Measurements from ENCODE around the gene TFB2M.

Gene TFB2M

DNA sequence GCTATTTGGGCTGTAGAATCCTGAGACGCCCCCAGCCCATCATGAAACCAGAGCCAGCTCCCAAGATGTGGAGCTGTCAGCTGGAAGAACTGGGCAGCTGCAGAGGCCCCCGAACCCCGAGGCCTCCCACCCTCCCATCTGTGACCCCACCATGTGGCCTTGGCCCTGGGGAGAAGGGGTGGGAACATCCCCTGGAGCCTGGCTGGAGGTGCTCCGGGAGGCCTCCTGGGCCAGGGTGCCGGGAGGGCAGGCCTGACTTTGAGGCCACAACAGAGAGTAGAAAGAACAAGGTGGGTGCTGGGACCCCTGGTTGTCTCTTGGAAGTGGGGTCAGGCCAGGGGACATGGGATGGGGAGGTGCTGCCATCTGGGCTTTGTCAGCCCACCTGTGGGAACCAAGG, 53.0 kb downstream of the TFB2M start:
- DNase-seq (ENCODE audit: low spot score): no peak

DNA sequence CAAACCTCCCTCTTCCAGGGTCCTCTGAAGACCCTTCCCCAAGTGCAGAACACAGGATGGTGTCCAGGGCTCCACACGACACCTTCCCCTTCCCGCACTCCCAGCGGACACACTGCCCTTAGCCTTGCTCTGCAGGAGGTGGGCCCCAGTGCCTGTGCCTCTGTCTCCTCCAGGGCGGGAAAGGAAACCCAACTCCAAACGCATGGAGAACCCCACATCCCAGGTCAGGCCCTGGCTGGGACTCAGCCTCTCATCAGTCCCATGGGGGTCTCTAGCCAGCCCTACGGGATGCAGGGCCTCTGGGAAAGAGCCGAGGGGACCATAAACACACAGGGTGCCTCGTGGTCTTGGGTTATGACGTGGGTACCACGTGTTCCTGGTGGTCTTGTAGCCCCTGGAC, 53.4 kb downstream of the TFB2M start:
- no peak for DNase-seq (ENCODE audit: low spot score)

DNA sequence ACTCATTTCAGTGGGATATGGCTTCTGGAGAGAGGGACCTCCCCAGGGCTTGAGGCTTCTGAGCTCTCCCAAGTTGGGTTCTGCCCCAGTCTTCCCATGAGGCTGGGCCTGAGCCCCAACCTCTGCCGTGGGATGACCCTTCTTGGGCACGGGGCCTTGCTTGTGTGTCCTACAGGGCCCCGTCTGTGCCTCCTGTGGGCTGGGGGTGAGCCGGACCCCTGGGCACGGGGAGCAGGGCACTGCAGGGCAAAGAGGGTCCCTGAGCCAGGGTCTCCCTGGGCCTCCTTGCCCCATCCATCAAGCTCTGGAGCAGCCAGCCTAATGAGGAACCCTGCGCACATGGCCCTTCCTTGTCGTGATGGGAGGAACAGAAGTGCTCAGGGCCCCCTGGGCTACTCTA, 53.8 kb downstream of the TFB2M start:
- DNase-seq (ENCODE audit: low spot score): no peak

DNA sequence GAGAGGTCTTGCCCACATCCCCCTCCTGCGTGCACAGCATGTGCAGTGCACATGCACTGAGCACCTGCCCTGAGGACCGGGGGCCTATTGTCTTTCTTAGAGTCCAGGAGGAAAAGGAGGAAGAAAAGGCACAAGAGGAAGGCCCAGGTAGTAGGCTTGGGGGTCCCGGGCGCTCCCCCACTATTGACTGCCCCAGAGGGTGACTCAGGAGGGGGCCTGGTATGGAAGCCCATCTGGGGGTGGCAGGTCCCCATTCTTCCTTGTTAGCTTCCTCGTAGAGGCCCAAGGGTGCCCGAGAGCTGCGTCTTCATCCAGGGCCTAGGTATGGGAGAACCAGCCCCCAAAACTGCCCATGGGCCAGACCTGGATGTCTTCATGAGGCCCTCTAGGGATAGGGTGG, 54.9 kb downstream of the TFB2M start:
- no peak for DNase-seq (ENCODE audit: low spot score)

DNA sequence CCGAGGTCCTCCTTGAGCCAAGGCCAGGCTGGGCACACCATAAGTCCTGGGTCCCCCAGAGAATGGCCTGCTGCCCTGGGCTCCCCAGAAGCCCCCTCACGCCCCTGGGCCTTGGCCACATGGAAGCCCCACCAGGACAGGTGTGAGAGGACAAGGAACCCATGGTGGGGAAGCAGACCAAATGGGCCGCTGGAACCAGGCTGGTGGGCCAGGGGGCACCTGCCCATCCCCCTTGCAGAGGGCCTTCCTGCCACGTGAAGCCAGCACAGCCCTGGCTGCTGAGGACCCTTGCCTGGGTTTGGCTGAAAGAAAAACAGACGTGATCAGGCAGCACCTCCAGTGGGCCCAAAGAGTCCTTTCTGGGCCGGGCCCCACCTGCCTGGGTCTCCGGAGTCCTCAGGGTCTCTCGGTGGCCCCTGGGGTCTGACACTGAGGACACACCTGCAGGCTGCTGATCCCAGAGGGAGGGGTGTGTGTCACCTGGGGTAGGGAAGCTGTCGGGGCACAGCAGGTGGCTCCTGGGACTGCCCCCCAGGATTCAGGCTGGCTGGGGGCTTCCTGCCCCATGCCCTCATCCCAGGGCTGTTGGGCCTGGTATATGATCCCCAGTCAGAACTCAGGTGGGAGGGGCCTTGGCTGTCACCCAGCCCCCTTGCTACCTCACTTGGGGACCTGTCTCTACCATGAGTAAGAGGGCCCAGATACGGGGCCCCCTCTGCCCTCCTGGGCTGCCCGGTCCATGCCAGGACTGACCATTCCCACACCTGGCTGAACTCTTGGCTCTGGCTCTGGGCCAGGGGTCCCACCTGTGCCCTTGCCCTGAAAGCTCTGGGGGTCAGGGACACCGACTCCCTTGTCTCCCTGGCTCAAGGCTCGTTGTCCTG, 55.7 kb downstream of the TFB2M start:
- no peak for DNase-seq (ENCODE audit: low spot score)

DNA sequence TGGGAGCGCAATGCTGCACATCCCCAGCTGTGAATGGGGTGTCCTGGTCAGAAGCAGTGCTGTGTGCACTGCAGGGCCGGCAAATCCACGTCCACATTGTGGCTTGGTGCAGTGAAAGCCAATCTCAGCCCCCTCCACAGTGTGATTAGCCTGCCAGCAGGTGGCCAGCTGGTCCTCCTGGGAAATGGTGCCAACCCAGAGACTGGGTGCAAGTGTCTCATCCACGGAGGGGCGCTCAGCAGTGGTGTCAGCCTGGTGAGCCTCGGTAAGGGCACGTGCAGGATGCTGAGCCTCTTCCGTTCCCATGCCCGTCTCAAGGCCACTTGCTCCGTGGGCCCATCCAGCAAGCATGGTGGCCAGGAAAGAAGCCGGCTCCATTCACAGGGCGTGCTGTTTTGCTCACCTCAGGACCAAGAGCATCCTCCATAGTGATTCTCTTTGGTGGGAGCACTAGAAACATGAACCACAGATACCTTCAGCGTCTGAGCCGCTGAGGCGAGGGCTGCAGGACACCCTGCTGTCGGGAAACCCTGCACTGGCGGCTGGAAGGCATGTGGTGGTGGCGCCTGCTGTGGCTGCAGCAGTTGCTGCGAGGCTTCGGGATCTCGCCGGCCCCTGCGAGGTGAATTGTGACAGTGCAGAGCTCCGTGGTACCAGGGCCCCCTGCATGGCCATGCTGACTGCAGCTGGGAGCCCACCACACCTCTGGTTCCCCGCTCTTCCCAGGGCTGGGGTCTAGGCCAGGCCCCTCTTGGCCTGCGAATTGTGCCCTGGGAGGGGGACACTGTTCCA, 57.0 kb downstream of the TFB2M start:
- no peak for DNase-seq (ENCODE audit: low spot score)

DNA sequence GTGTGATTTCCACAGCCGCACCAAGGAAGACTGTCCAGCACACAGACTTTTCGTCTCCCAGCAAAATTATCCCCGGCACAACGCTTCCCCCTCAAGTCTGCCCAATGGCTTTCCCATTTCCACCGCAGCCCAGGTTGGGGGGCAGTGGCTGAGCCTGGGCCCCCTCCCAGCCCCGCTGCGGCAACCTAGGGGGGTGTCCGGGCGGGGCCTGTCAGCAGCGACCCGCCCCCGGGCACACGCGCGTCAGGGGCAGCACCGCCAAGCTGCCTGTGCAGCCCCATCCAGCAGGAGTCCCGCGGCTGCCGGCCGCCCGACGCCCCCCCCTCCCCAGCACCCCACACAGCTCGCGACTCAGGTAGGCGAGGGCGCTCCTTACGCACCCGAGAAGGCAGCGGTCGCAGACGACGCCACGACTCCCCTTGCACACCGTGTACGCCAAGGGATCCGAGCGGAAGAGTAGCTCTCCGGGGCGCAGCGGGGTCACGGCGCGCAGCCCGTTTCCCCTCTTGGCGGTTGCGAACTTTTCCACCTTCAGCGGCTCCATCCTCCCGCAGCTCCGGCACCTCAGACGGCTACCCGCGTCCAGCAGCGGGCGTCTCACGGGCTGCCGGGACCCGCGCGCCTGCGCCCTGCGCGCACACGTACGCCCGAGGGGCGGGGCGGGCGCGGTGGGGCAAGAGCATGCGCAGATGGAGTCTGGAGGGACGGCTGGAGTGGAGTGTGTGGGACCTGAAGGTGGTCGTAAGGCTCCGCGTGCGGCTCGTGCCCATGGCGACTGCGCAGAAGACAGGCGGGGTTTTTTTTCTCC, 59.2 kb downstream of the TFB2M start, which contains the start of gene SMYD3:
Gene SMYD3, minus strand, starts transcription at position 606 of the 808 bp plus-strand sequence.
- DNase-seq (ENCODE audit: low spot score): peak; percentile 87

DNA sequence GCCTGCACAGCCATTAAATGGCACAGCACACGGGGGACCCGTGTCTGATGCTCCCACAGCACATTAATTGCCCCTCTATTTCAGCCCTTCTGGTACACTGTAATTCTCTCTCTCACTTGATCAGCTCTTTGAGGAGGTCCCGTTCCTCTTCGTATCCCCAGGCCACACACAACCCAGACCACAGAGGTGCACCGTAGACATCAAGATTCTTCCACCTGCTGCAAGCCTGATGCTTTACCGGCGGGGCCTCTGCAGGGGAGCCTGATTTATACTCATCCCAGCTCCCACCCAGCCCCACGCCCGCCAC, 59.7 kb downstream of the TFB2M start:
- peak; percentile 19 for DNase-seq (ENCODE audit: low spot score)

DNA sequence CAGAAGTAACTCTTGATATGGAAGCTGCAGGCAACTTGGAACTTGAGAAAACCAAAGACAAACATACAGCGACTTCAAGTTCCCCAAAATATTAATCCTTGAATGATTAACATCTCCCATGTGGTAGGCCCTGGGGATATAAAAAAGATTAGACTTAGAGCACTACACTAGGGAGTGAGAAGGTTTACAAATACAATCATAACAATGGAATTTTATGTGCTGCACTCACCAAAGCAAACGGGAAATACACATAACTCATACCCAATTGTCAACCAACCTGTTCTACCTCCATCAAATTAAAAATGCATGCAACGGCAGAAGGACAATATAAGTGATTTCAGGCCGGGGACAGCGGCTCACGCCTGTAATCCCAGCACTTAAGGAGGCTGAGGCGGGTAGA, 62.7 kb downstream of the TFB2M start:
- DNase-seq (ENCODE audit: low spot score): no peak

DNA sequence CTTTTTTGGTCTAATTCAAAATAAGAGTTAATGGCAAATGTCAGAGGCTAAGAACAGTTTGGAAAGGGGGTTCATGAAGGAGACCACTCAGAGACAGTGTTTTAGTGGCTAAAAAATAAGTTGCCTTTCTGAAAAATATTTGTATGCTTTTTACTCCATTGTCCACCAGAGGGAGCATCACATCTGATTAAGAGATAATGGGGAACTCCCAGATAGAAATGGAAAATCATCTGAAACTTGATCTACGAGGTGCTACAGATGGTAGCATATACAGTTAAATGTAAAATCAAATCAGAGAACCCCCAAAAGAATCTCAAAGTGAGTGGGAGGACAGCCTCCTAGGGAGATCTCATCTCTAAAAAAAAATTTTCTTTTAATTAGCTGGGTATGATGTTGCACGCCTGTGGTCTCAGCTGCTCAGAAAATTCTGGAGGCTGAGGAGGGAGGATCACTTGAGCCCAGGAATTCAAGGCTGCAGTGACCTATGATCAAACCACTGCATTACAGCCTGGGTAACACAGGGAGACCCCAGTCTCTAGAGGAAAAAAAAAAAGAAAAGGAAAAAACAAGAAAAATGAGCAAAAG, 68.6 kb downstream of the TFB2M start:
- peak; percentile 63 for DNase-seq (ENCODE audit: low spot score)

DNA sequence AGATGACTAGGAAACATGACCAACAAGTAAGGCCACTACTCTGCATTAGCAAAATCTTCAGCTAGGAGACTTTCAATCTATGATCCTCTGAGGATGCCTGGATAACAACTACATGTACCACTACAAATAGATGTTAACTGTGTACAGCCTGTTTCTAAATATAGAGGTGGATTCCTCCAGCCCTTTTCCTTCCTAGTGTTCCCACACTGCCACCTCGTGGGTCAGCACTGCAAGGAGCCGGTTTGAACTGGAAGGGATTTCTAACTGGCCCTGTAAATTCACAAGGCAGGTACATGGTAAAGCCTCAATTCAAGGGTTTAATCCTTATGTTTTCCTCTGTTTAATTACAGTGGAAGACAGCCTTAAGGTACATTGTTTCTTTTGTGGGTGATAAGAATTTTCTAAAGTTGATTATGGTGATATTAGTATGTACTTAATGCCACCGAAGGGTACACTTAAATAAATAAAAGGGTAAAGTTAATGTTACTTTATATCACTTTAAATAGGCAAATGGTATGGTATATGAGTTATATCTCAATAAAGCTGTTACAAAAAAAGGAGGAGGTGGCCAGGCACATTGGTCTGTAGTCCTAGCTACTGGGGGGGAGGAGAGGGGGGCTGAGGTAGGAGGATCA, 73.3 kb downstream of the TFB2M start:
- DNase-seq (ENCODE audit: low spot score): peak; percentile 47

DNA sequence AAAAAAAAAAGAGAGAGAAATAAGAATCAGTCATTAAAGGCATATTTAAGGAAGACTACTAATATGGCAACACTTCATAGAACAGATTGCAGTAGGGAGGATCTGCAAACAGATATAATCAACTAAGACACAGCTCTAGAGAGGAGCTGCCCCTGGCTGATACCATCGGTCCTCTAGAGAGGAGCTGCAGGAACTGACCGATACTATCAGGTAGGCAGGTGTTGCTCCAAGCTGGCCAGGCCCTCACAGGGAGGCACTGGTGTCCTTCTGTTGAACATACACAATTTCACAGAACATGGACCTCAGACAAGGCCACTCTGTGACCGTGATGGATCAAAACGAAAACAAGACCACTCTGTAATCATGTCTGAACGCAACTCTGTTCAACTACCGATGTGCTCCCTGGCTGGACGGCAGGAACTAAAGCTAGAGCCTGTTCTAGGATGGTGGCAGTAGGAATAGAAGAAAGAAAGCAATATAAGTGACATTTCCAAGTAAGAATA, 74.5 kb downstream of the TFB2M start:
- DNase-seq (ENCODE audit: low spot score): no peak
